ENCODE data around the gene CHGA.

CHGA gene

GRCh38 chr14:92962031-92962830 lies 39.3 kb downstream of the CHGA start:
- no peak for DNase-seq

DNA sequence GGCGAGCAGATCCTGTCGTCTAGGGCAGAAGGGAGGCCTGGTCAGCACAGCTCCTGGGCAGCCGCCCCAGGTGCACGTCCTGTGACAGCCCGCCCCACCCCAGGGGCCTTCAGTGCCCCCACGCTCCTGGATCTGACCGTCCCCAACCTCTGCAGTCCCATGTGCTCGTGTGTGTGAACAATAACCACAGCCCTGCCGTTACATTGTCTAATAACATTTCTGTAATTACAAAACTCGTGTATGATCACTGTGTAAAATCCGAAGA lies 39.8 kb downstream of the CHGA start:
- DNase-seq = no peak

DNA sequence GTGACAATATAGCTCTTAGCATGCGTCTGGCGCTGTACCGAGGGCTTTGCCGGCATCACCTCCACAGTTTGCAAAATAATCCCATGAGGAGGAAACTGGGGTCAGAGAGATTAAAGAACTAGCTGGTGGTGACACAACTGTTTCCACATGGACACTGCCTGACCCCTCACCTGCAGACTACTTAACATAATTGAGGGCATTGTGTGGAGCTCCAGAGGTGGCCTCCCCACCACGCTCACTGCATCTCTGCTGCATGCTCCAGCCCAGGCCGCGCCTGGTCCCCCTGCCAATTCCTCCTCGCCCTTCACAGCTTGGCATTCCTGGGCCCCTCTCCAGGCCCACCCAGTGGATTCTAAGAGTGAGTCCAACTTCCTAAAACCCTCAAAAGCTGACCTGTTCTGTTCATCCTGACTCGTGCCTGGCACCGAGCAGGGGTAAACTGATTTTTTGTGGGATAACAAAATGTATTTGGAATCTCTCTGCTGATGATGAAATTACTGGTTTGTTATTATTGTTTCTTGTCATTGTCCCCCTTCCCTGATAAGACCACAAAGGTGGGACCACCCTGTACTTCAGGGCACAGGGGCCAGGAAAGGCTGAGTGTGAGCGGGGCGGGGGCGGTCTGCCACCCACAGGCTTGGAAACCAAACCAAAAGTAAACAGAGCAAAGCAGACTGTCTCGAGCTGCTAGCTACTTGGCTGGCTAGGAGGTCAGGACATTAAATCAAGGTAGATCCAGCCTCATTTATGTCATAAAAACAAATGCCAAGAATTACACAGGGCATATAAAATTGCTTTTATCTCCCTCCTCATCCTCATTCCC lies 40.6 kb downstream of the CHGA start:
- DNase-seq = no peak

DNA sequence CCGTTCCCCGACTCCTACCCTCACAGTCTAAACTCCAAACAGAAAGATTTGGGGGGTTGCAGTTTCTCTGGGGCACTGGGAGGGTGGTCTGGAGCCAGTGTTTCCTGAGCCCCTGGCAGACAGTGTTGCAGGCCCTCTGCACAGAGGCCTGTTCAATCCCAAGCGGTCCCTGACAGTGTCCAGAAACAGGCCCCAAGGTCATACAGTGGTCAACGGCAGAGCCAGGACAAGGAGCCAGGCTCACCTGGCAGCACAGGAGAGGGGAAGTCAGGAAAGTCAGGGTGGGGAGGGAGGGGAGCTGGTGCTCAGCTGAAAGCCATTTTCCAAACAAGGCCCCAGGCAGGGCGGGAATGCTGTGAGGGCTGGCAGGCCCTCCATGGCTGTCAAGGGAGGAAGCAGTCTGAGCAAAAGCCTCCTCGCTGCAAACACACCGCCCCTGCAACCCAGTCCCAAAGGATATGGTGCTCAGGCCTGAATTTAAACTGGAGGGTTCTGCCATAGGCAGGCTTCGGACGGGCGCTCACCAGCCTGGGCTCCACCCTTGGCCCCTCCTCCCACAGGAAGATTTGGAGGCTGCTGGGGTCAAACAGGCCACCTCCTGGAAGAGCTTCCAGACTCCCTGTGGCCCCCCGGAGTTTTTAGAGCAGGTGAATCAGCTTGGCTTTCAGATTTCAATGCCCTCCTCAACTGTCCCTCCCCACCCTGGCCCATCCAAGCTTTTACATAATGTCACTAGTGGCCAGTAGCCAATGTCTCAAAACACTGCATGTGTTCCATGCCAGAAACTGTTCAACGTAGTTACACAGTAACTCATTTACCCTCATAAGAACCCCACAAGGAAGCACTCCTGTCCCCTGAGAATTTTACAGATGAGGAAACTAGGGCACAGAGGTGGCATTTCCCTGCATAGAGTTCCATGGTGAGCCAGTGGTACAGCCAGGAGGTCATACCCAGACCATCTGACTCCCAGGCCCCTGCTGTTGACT lies 41.5 kb downstream of the CHGA start:
- no peak for DNase-seq

GRCh38 chr14:92965281-92965680 lies 42.3 kb downstream of the CHGA start:
- no peak for DNase-seq

- no peak for DNase-seq
Measured at GRCh38 chr14:92967346-92967926, 44.5 kb downstream of the CHGA start.

DNA sequence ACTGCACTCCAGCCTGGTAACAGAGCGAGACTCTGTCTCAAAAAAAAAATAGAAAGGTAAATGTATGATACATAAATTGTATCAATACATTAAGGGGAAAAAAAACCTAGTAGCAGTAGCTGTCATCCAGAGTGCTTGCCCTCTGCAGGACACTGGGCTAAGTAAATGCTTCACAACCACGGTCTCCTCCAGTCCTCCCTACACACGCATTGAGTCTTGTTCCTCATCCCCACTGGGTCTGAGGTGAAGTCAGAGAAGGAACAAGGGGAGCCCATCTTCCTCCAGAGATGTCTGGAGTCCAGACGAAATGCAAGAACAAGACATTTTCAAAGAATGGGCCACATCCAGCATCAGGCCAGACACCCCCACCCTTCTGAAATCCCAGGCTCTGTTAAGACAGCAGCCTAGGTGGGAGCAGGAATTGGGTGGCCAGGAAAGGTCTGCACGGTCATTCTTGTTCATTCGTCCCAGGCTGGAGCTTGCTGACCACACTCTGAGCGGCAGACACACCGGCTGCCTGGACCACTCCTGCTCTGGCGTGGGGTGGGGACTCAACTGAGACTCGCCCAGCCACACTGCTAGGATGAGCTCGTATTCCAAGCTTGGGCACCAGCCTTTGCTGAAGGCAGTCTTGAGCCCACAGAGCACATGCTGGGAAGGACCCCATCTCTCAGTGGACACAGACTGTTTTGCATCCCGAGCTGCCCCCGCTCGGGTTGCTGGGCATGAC lies 45.5 kb downstream of the CHGA start:
- no peak for DNase-seq

GRCh38 chr14:92969430-92969829 lies 46.5 kb downstream of the CHGA start:
- no peak for DNase-seq

DNA sequence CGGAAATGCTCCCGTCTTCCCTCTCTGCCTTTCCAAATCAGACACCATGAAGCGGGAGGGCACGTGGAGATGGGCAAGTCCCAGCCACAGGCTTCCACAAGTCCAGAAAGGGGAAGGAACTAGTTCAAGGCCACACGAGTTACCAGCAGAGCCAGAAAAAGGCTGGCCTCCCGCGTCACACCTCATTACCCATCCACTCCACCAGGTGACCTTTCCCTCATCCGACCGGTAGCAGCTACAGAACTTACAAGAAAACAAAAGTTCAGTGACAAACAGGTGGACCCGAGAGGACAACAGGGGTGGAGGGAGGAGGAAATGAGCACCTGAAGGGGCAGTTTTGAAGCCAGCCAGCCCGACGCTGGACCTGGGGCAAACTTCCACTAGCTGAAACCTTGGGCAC lies 46.9 kb downstream of the CHGA start:
- no peak for DNase-seq

DNA sequence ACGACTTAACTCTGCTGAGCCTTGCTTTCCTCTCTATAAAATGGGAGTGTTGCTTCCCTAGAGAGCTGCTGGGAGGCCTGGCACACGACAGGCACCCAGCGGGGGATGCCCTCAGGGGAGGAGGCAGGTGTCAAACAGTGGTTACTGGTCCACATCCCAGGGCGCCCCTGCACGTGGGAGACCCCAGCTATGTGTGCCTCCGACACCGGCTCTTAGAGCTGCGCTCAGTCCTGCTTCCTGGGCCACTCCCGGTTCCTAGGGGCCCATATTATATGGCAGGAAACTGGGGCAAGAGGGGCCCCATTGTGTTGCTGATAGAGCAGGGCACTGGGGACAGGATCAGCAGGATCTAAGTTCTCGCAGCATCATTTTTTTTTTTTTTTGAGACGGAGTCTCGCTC lies 47.3 kb downstream of the CHGA start:
- DNase-seq = no peak

GRCh38 chr14:92971601-92972180 lies 48.7 kb downstream of the CHGA start:
- no peak for DNase-seq

GRCh38 chr14:92973261-92973797 lies 50.4 kb downstream of the CHGA start:
- no peak for DNase-seq

GRCh38 chr14:92973798-92974372 lies 50.9 kb downstream of the CHGA start:
- DNase-seq = no peak

- no peak for DNase-seq
Measured at GRCh38 chr14:92974541-92975345, 51.8 kb downstream of the CHGA start.

DNA sequence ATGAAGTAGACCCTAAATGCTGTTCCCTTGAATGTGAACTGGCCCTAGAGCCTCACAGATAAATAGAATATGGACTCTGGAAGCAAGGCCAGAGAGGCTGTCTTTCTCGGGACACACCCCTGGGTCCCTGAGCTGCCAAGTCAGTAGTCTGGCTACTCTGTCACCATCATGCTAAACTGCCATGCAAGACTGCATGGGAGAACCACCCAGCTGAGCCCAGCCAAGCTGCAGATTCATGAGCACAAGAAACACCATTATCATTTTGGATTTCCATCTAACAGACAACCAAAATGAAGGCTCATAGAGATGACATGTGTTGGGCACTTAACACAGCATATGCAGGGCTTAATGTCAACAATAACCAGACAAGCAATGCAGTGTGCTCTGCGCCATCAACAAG lies 53.3 kb downstream of the CHGA start:
- no peak for DNase-seq

GRCh38 chr14:92978229-92979021 lies 55.5 kb downstream of the CHGA start:
- DNase-seq = no peak

GRCh38 chr14:92980866-92981265 lies 57.9 kb downstream of the CHGA start:
- DNase-seq = no peak

GRCh38 chr14:92981726-92982125 lies 58.8 kb downstream of the CHGA start:
- DNase-seq = no peak

DNA sequence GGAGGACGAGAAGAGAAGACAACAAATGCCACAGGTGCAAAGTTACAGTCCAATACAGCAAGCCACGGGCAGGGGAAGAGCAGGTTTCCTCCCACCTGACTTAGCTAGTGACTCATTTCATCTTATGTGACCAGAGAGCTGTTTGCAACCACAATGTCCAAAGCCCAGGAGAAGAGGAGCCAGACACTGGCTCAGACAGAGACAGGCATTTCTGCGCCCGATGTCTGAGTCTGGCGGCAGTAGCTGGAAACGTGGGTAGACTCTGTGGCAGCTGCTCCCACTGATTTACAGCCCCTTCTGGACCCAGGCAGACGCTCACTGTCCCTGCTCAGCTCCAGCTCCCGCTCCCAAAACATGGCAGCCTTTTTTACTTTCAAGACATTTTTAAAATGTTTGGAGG lies 60.0 kb downstream of the CHGA start:
- no peak for DNase-seq

Measured in stimulated activated naive CD4-positive, alpha-beta T cell (primary cell).